HEK293 (cell line): ENCODE measurements around the gene PMEL.

Source experiments
- GLI4 ChIP-seq: fragments of 450-650 bp; formaldehyde crosslinking; IDR thresholded peaks from 2 replicates; pipeline ENCODE4 v1.5.1; 2016; ENCODE audit warnings: missing biosample characterization, missing genetic modification characterization
- GLIS2 ChIP-seq: fragments of 450-650 bp; formaldehyde crosslinking; IDR thresholded peaks from 2 replicates; pipeline ENCODE4 v1.5.1; 2016; ENCODE audit warnings: missing biosample characterization, missing genetic modification characterization
- HIC1 ChIP-seq: fragments of 450-650 bp; formaldehyde crosslinking; IDR thresholded peaks from 2 replicates; pipeline ENCODE4 v1.5.1; 2016; ENCODE audit warnings: missing biosample characterization, missing genetic modification characterization
- KLF1 ChIP-seq: fragments of 450-650 bp; formaldehyde crosslinking; IDR thresholded peaks from 2 replicates; pipeline ENCODE4 v1.5.1; 2016; ENCODE audit warnings: missing biosample characterization, missing genetic modification characterization
- OVOL3 ChIP-seq: fragments of 450-650 bp; formaldehyde crosslinking; IDR thresholded peaks from 2 replicates; pipeline ENCODE4 v1.5.1; 2016; ENCODE audit warnings: missing biosample characterization, missing genetic modification characterization
- SALL2 ChIP-seq: fragments of 450-650 bp; formaldehyde crosslinking; IDR thresholded peaks from 2 replicates; pipeline ENCODE4 v1.5.0; 2017; ENCODE audit warnings: missing biosample characterization, mild to moderate bottlenecking, missing genetic modification characterization, borderline replicate concordance
- SP3 ChIP-seq: fragments of 450-650 bp; formaldehyde crosslinking; IDR thresholded peaks from 2 replicates; pipeline ENCODE4 v1.5.1; 2016; ENCODE audit warnings: missing biosample characterization, missing genetic modification characterization
- TCF7L2 ChIP-seq: IDR thresholded peaks from 2 replicates; pipeline ENCODE4 v1.6.1; 2011; ENCODE audit warnings: low read depth, mild to moderate bottlenecking, inconsistent platforms, low read length, moderate library complexity, borderline replicate concordance
- ZBTB10 ChIP-seq: fragments of 450-650 bp; formaldehyde crosslinking; IDR thresholded peaks from 2 replicates; pipeline ENCODE4 v1.5.1; 2016; ENCODE audit warnings: missing biosample characterization, missing genetic modification characterization
- ZBTB26 ChIP-seq: fragments of 450-650 bp; formaldehyde crosslinking; optimal IDR thresholded peaks from 2 replicates; pipeline ENCODE3; 2016; ENCODE audit warnings: missing biosample characterization, mild to moderate bottlenecking, missing genetic modification characterization
- ZFP37 ChIP-seq: fragments of 450-650 bp; formaldehyde crosslinking; IDR thresholded peaks from 2 replicates; pipeline ENCODE4 v1.5.1; 2016; ENCODE audit warnings: missing biosample characterization, missing genetic modification characterization
- ZNF140 ChIP-seq: fragments of 450-650 bp; formaldehyde crosslinking; IDR thresholded peaks from 2 replicates; pipeline ENCODE4 v1.5.1; 2016; ENCODE audit warnings: missing biosample characterization, missing genetic modification characterization
- ZNF157 ChIP-seq: fragments of 450-650 bp; formaldehyde crosslinking; IDR thresholded peaks from 2 replicates; pipeline ENCODE4 v1.5.1; 2016; ENCODE audit warnings: missing biosample characterization, missing genetic modification characterization
- ZNF202 ChIP-seq: fragments of 450-650 bp; formaldehyde crosslinking; IDR thresholded peaks from 2 replicates; pipeline ENCODE4 v1.5.1; 2016; ENCODE audit warnings: missing biosample characterization, missing genetic modification characterization, borderline replicate concordance
- ZNF223 ChIP-seq: fragments of 450-650 bp; formaldehyde crosslinking; IDR thresholded peaks from 2 replicates; pipeline ENCODE4 v1.5.1; 2016; ENCODE audit warnings: missing biosample characterization, missing genetic modification characterization
- ZNF266 ChIP-seq: fragments of 450-650 bp; formaldehyde crosslinking; IDR thresholded peaks from 2 replicates; pipeline ENCODE4 v1.5.1; 2016; ENCODE audit warnings: missing biosample characterization, missing genetic modification characterization, low read depth
- ZNF274 ChIP-seq, 2 experiments: fragments of 200-500 bp in 1 of 2; fragments of 450-650 bp in 1 of 2; sonication (Bioruptor generic) in 1 of 2; formaldehyde crosslinking in 1 of 2; IDR thresholded peaks; 2 replicates each; pipeline versions ENCODE4 v1.5.1 to v1.6.1; 2014 to 2016; ENCODE audit warnings: borderline replicate concordance in 1 of 2, inconsistent platforms in 1 of 2, low read length in 1 of 2, missing biosample characterization in 1 of 2, missing genetic modification characterization in 1 of 2
- ZNF280D ChIP-seq: fragments of 450-650 bp; formaldehyde crosslinking; IDR thresholded peaks from 2 replicates; pipeline ENCODE4 v1.5.1; 2016; ENCODE audit warnings: missing biosample characterization, missing genetic modification characterization
- ZNF423 ChIP-seq: fragments of 450-650 bp; formaldehyde crosslinking; IDR thresholded peaks from 2 replicates; pipeline ENCODE4 v1.5.1; 2016; ENCODE audit warnings: missing biosample characterization, missing genetic modification characterization
- ZNF426 ChIP-seq: fragments of 450-650 bp; formaldehyde crosslinking; IDR thresholded peaks from 2 replicates; pipeline ENCODE4 v1.5.1; 2017; ENCODE audit warnings: missing biosample characterization, missing genetic modification characterization, mild to moderate bottlenecking, inconsistent platforms, moderate library complexity
- ZNF433 ChIP-seq: fragments of 450-650 bp; formaldehyde crosslinking; IDR thresholded peaks from 2 replicates; pipeline ENCODE4 v1.5.1; 2016; ENCODE audit warnings: missing biosample characterization, missing genetic modification characterization, low read depth
- ZNF48 ChIP-seq: fragments of 450-650 bp; formaldehyde crosslinking; IDR thresholded peaks from 2 replicates; pipeline ENCODE4 v1.5.1; 2016; ENCODE audit warnings: missing biosample characterization, missing genetic modification characterization
- ZNF529 ChIP-seq: fragments of 450-650 bp; formaldehyde crosslinking; IDR thresholded peaks from 2 replicates; pipeline ENCODE4 v1.5.1; 2017; ENCODE audit warnings: missing genetic modification characterization, missing biosample characterization; ENCODE audit not compliant: insufficient replicate concordance
- ZNF600 ChIP-seq: fragments of 450-650 bp; formaldehyde crosslinking; IDR thresholded peaks from 2 replicates; pipeline ENCODE4 v1.5.1; 2016; ENCODE audit warnings: missing biosample characterization, missing genetic modification characterization
- ZNF629 ChIP-seq: fragments of 450-650 bp; formaldehyde crosslinking; IDR thresholded peaks from 2 replicates; pipeline ENCODE4 v1.5.1; 2017; ENCODE audit warnings: missing biosample characterization, missing genetic modification characterization
- ZNF768 ChIP-seq: fragments of 450-650 bp; formaldehyde crosslinking; IDR thresholded peaks from 2 replicates; pipeline ENCODE4 v1.5.1; 2018; ENCODE audit warnings: missing biosample characterization, mild to moderate bottlenecking, missing genetic modification characterization
- ZNF791 ChIP-seq: fragments of 450-650 bp; formaldehyde crosslinking; IDR thresholded peaks from 2 replicates; pipeline ENCODE4 v1.5.1; 2016; ENCODE audit warnings: missing biosample characterization, missing genetic modification characterization
- ZNF792 ChIP-seq: fragments of 450-650 bp; formaldehyde crosslinking; IDR thresholded peaks from 2 replicates; pipeline ENCODE4 v1.5.1; 2016; ENCODE audit warnings: missing biosample characterization, missing genetic modification characterization
- ZSCAN5A ChIP-seq: fragments of 450-650 bp; formaldehyde crosslinking; IDR thresholded peaks from 2 replicates; pipeline ENCODE4 v1.5.1; 2016; ENCODE audit warnings: missing biosample characterization, missing genetic modification characterization

PMEL gene

GRCh38 chr12:55966408-55967281, 803 bp upstream of the PMEL start, which contains the start of gene CDK2 (continued):
- no peak for TF ChIP-seq ZBTB10
- 0 out of 2 replicates have a peak, but pooled peaks have one; percentile 17 for TF ChIP-seq ZNF280D (tag by site-specific recombination)
- no peak for TF ChIP-seq KLF1 (tag by site-specific recombination)
- TF ChIP-seq SP3 (tag by site-specific recombination), result peak; percentile 89
- no peak for TF ChIP-seq ZNF140
- no peak for TF ChIP-seq ZNF426 (tag by site-specific recombination)
- no peak for TF ChIP-seq HIC1 (tag by site-specific recombination)
- TF ChIP-seq ZBTB26 (tag by site-specific recombination), result peak; percentile 36
- no peak for TF ChIP-seq ZNF768
- TF ChIP-seq ZNF791, result no peak
- TF ChIP-seq SALL2, result no peak
- TF ChIP-seq ZNF529 (tag by site-specific recombination), result no peak
- peak; percentile 79 for TF ChIP-seq GLIS2 (tag by site-specific recombination)
- TF ChIP-seq ZNF423 (tag by site-specific recombination), result no peak
- TF ChIP-seq ZNF48 (tag by site-specific recombination), result no peak
- TF ChIP-seq ZNF600 (tag by site-specific recombination), result peak; percentile 46; the same call in 1 of the 2 replicates
- no peak for TF ChIP-seq OVOL3 (tag by site-specific recombination)
- TF ChIP-seq ZNF629 (tag by site-specific recombination), result peak; percentile 12; the same call in 1 of the 2 replicates
- no peak for TF ChIP-seq ZNF433 (tag by site-specific recombination)
- TF ChIP-seq ZNF274 (IDR thresholded peaks at IDR 0.05; ENCODE audit: low read length), result no peak
- TF ChIP-seq ZNF274 (tag by site-specific recombination; IDR thresholded peaks at IDR 0.05; ENCODE audit: borderline replicate concordance), result no peak
- no peak for TF ChIP-seq ZNF792 (tag by site-specific recombination)
- no peak for TF ChIP-seq ZFP37 (tag by site-specific recombination)
- no peak for TF ChIP-seq GLI4 (tag by site-specific recombination)
- peak; percentile 16; the same call in 1 of the 2 replicates for TF ChIP-seq TCF7L2
- TF ChIP-seq ZNF157 (tag by site-specific recombination), result no peak
- no peak for TF ChIP-seq ZSCAN5A (tag by site-specific recombination)
- TF ChIP-seq ZNF223 (tag by site-specific recombination), result no peak
- TF ChIP-seq ZNF266 (tag by site-specific recombination), result no peak
- no peak for TF ChIP-seq ZNF202 (tag by site-specific recombination)
